HepG2 (cell line): ENCODE results near the gene BICDL1. TPM values are rescaled to one million over a fixed set of nuclear protein-coding genes. Genes with fewer than 3 reads are reported as not detected.

ENCODE experiments used
- ATRX ChIP-seq: sonication (generic); formaldehyde crosslinking; IDR thresholded peaks from 2 replicates; pipeline ENCODE4 v1.4.0; 2020; ENCODE audit warnings: missing genetic modification reagents, borderline replicate concordance
- CSRNP2 ChIP-seq: sonication (generic); formaldehyde crosslinking; conservative IDR thresholded peaks from 2 replicates; pipeline ENCODE4 v1.8.0; 2022; ENCODE audit warnings: low read depth, missing genetic modification reagents
- CTCF ChIP-seq: sonication (generic); formaldehyde crosslinking; IDR thresholded peaks from 2 replicates; pipeline ENCODE4 v1.5.0; 2020; ENCODE audit warnings: mild to moderate bottlenecking, missing genetic modification reagents, moderate library complexity
- DMTF1 ChIP-seq: sonication (generic); formaldehyde crosslinking; IDR thresholded peaks from 2 replicates; pipeline ENCODE4 v1.4.0; 2020; ENCODE audit warnings: mild to moderate bottlenecking, missing genetic modification reagents
- FOSL2 ChIP-seq: sonication (generic); formaldehyde crosslinking; IDR thresholded peaks from 2 replicates; pipeline ENCODE4 v1.4.0; 2020; ENCODE audit warnings: missing genetic modification reagents
- GABPA ChIP-seq, 2 experiments: IDR thresholded peaks; 2 replicates each; pipeline ENCODE4 v1.6.1; 2011 to 2016; ENCODE audit warnings: low read depth in 2 of 2, low read length in 1 of 2, missing biosample characterization in 1 of 2, missing genetic modification characterization in 1 of 2
- HHEX ChIP-seq: IDR thresholded peaks from 2 replicates; pipeline ENCODE4 v1.6.1; 2016; ENCODE audit warnings: control low read depth
- HNF4A ChIP-seq: sonication (generic); formaldehyde crosslinking; IDR thresholded peaks from 2 replicates; pipeline ENCODE4 v1.4.0; 2020; ENCODE audit warnings: missing genetic modification reagents
- HNRNPL ChIP-seq: fragments of 200-400 bp; formaldehyde crosslinking; IDR thresholded peaks from 2 replicates; pipeline ENCODE4 v1.6.1; 2017; ENCODE audit warnings: mild to moderate bottlenecking, low read depth, low read length
- KAT8 ChIP-seq: IDR thresholded peaks from 2 replicates; pipeline ENCODE4 v1.6.1; 2016; ENCODE audit warnings: missing genetic modification reagents, missing compliant biosample characterization
- NAIF1 ChIP-seq: sonication (generic); formaldehyde crosslinking; IDR thresholded peaks from 2 replicates; pipeline ENCODE4 v1.5.0; 2020; ENCODE audit warnings: mild to moderate bottlenecking, missing genetic modification reagents, borderline replicate concordance
- NKX3-1 ChIP-seq: sonication (generic); formaldehyde crosslinking; IDR thresholded peaks from 2 replicates; pipeline ENCODE4 v1.5.0; 2020; ENCODE audit warnings: missing genetic modification reagents
- PAWR ChIP-seq: sonication (generic); formaldehyde crosslinking; IDR thresholded peaks from 2 replicates; pipeline ENCODE4 v1.4.0; 2020; ENCODE audit warnings: missing genetic modification reagents, mild to moderate bottlenecking, borderline replicate concordance
- PTBP1 ChIP-seq: fragments of 200-400 bp; formaldehyde crosslinking; IDR thresholded peaks from 2 replicates; pipeline ENCODE4 v1.6.1; 2018; ENCODE audit warnings: low read length, low read depth; ENCODE audit not compliant: poor library complexity, severe bottlenecking
- RBAK ChIP-seq: sonication (generic); formaldehyde crosslinking; IDR thresholded peaks from 2 replicates; pipeline ENCODE4 v1.5.1; 2020; ENCODE audit warnings: mild to moderate bottlenecking, missing genetic modification reagents
- RFX5 ChIP-seq: IDR thresholded peaks from 2 replicates; pipeline ENCODE4 v1.6.1; 2011; ENCODE audit warnings: low read depth, low read length, improper control_type of control experiment
- SYNCRIP ChIP-seq: fragments of 200-400 bp; formaldehyde crosslinking; IDR thresholded peaks from 2 replicates; pipeline ENCODE4 v1.6.1; 2018; ENCODE audit warnings: mild to moderate bottlenecking, low read depth, low read length; ENCODE audit not compliant: insufficient read depth
- TOPORS ChIP-seq: sonication (generic); formaldehyde crosslinking; IDR thresholded peaks from 2 replicates; pipeline ENCODE4 v1.8.0; 2023; ENCODE audit warnings: mild to moderate bottlenecking, missing genetic modification reagents
- ZFP41 ChIP-seq: sonication (generic); formaldehyde crosslinking; IDR thresholded peaks from 2 replicates; pipeline ENCODE4 v1.4.0; 2020; ENCODE audit warnings: mild to moderate bottlenecking, missing genetic modification reagents, borderline replicate concordance
- ZFYVE20 ChIP-seq: sonication (generic); formaldehyde crosslinking; IDR thresholded peaks from 2 replicates; pipeline ENCODE4 v1.8.0; 2023; ENCODE audit warnings: low read depth, mild to moderate bottlenecking, moderate library complexity, missing genetic modification reagents, borderline replicate concordance
- ZNF546 ChIP-seq: sonication (generic); formaldehyde crosslinking; conservative IDR thresholded peaks from 2 replicates; pipeline ENCODE4 v1.8.1; 2023; ENCODE audit warnings: mild to moderate bottlenecking, missing genetic modification reagents
- ZNF615 ChIP-seq: sonication (generic); formaldehyde crosslinking; IDR thresholded peaks from 2 replicates; pipeline ENCODE4 v1.5.0; 2020; ENCODE audit warnings: mild to moderate bottlenecking, missing genetic modification reagents, borderline replicate concordance
- ZNF816 ChIP-seq: sonication (generic); formaldehyde crosslinking; IDR thresholded peaks from 2 replicates; pipeline ENCODE4 v1.8.0; 2022; ENCODE audit warnings: missing genetic modification reagents, mild to moderate bottlenecking, borderline replicate concordance
- ZNF891 ChIP-seq: sonication (generic); formaldehyde crosslinking; IDR thresholded peaks from 2 replicates; pipeline ENCODE4 v1.5.0; 2020; ENCODE audit warnings: mild to moderate bottlenecking, missing genetic modification reagents
- ZSCAN30 ChIP-seq: sonication (generic); formaldehyde crosslinking; IDR thresholded peaks from 2 replicates; pipeline ENCODE4 v1.5.0; 2020; ENCODE audit warnings: mild to moderate bottlenecking, missing genetic modification reagents
- polyA plus RNA-seq, 8 experiments: library from polyadenylated mRNA; depleted of rRNA in 3 of 8; stranded (reverse) in 7 of 8; unstranded in 1 of 8; fragments of >200 nt; fragmentation: Illumina TruSeq in 4 of 8; extraction: Trizol in 4 of 8; gene quantifications; 2 replicates each; pipeline versions ENCODE4 v1.2.1 to v1.2.3, GENCODE V29; 2011 to 2016; ENCODE audit warnings: low read depth in 4 of 8, missing spikeins in 1 of 8, mixed read lengths in 1 of 8; ENCODE audit not compliant: insufficient read depth in 1 of 8
- total RNA-seq, 5 experiments: library from RNA; depleted of rRNA; stranded (reverse); fragments of >200 nt; fragmentation: Illumina TruSeq; extraction: Trizol; gene quantifications; 2 replicates each; pipeline ENCODE4 v1.2.3, GENCODE V29; 2016; ENCODE audit warnings: low read depth in 1 of 5

BICDL1 gene
- total and polyA plus RNA-seq, 2 of the 13 experiments (the other 11 are each of a cell fraction or from before 2014, with no cell fraction given), result 3.6 to 9.7 TPM

GRCh38 chr12:120086801-120087621 is 98.0 kb downstream of the BICDL1 start (continued):
- TF ChIP-seq NKX3-1 (CRISPR knock-in tag) (no peak), ZNF546 (CRISPR knock-in tag) (no peak), DMTF1 (no peak), ZFP41 (peak; percentile 80; the same call in 1 of the 2 replicates), CSRNP2 (CRISPR knock-in tag) (no peak), ZNF891 (peak; percentile 95), PAWR (no peak), PTBP1 (no peak), HHEX (CRISPR knock-in tag) (no peak), GABPA (IDR thresholded peaks at IDR 0.05; ENCODE audit: low read depth, low read length) (no peak), GABPA (CRISPR knock-in tag; IDR thresholded peaks at IDR 0.05; ENCODE audit: low read depth) (peak; percentile 79), ZFYVE20 (CRISPR knock-in tag) (no peak), CTCF (CRISPR knock-in tag) (peak; percentile 100), SYNCRIP (no peak), HNF4A (CRISPR knock-in tag) (peak; percentile 44; the same call in 1 of the 2 replicates), ATRX (no peak), FOSL2 (peak; percentile 85), ZNF816 (no peak), RBAK (CRISPR knock-in tag) (no peak), ZNF615 (CRISPR knock-in tag) (no peak), ZSCAN30 (no peak), HNRNPL (peak; percentile 51; the same call in 1 of the 2 replicates), TOPORS (CRISPR knock-in tag) (no peak), KAT8 (peak; percentile 87), NAIF1 (peak; percentile 98), RFX5 (peak; percentile 92)
